ENCODE measurements around the gene MYO3B. TPM values are rescaled to one million over a fixed set of nuclear protein-coding genes. Genes with fewer than 3 reads are reported as not detected.
A peak's percentile ranks its signal among the peaks of the same experiment; 100 is the strongest.

Gene MYO3B
- total RNA-seq, 1 donor from 2014 or later: 27.3 TPM

GRCh38 chr2:170218456-170218855 lies 40.5 kb downstream of the MYO3B start:
- Histone ChIP-seq H3K9me3 (ENCODE audit: low read depth) (no peaks in the 10 kb centered on the region), H3K9ac (no peak overlapping the region), H3K4me3 (no peak overlapping the region), H3F3A (ENCODE audit: low read depth) (peaks cover 34% of the 10 kb centered on the region), H3K36me3 (no peaks in the 10 kb centered on the region), H3K27me3 (no peaks in the 10 kb centered on the region), H4K20me1 (ENCODE audit: low read depth) (no peaks in the 10 kb centered on the region), H3K4me2 (peak overlapping the region; percentile 52), H3K4me1 (peaks cover 70% of the 10 kb centered on the region), H3K79me2 (ENCODE audit: low read depth) (no peaks in the 10 kb centered on the region), H3K27ac (peak overlapping the region; percentile 86), H2AFZ (replicated peaks) (no peak overlapping the region)
- Mint-ChIP-seq H3K4me3 (no peak overlapping the region), H3K4me1 (peaks cover 63% of the 10 kb centered on the region), H3K27me3 (ENCODE audit: insufficient read depth, low read depth) (peaks cover 2% of the 10 kb centered on the region), H3K27ac (no peak overlapping the region), H3K9me3 (no peaks in the 10 kb centered on the region), H3K36me3 (no peaks in the 10 kb centered on the region)
- no peak for DNase-seq (ENCODE audit: low spot score)
- TF ChIP-seq EZH2 (IDR thresholded peaks at IDR 0.05): no peak
- no peak for TF ChIP-seq CTCF (IDR thresholded peaks at IDR 0.05)
- TF ChIP-seq EZH2phosphoT487 (IDR thresholded peaks at IDR 0.05): no peak

GRCh38 chr2:170218931-170219330 lies 41.0 kb downstream of the MYO3B start:
- DNase-seq (ENCODE audit: low spot score): peak; percentile 61
- TF ChIP-seq EZH2 (IDR thresholded peaks at IDR 0.05) (no peak), CTCF (IDR thresholded peaks at IDR 0.05) (no peak), EZH2phosphoT487 (IDR thresholded peaks at IDR 0.05) (peak; percentile 25)
- Histone ChIP-seq H2AFZ (replicated peaks) (no peak overlapping the region), H3K36me3 (no peaks in the 10 kb centered on the region), H3K79me2 (ENCODE audit: low read depth) (no peaks in the 10 kb centered on the region), H3K9me3 (ENCODE audit: low read depth) (no peaks in the 10 kb centered on the region), H3K9ac (no peak overlapping the region), H3K4me1 (peaks cover 70% of the 10 kb centered on the region), H3K27ac (peak overlapping the region; percentile 86), H3K27me3 (no peaks in the 10 kb centered on the region), H3K4me3 (no peak overlapping the region), H3F3A (ENCODE audit: low read depth) (peaks cover 34% of the 10 kb centered on the region), H4K20me1 (ENCODE audit: low read depth) (no peaks in the 10 kb centered on the region), H3K4me2 (peak overlapping the region; percentile 52)
- Mint-ChIP-seq H3K9me3 (no peaks in the 10 kb centered on the region), H3K4me3 (no peak overlapping the region), H3K36me3 (no peaks in the 10 kb centered on the region), H3K4me1 (peaks cover 62% of the 10 kb centered on the region), H3K27ac (peak overlapping the region; percentile 19), H3K27me3 (ENCODE audit: insufficient read depth, low read depth) (peaks cover 2% of the 10 kb centered on the region)

GRCh38 chr2:170221317-170222288 lies 43.7 kb downstream of the MYO3B start:
- Histone ChIP-seq H3K9me3 (ENCODE audit: low read depth) (no peaks in the 10 kb centered on the region), H3K79me2 (ENCODE audit: low read depth) (no peaks in the 10 kb centered on the region), H3K9ac (no peak overlapping the region), H3F3A (ENCODE audit: low read depth) (peaks cover 34% of the 10 kb centered on the region), H2AFZ (replicated peaks) (peak overlapping the region; percentile 83), H3K27me3 (no peaks in the 10 kb centered on the region), H3K4me3 (no peak overlapping the region), H4K20me1 (ENCODE audit: low read depth) (no peaks in the 10 kb centered on the region), H3K27ac (peak overlapping the region; percentile 66), H3K36me3 (no peaks in the 10 kb centered on the region), H3K4me2 (peak overlapping the region; percentile 62), H3K4me1 (peaks cover 54% of the 10 kb centered on the region)
- Mint-ChIP-seq H3K36me3 (no peaks in the 10 kb centered on the region), H3K9me3 (no peaks in the 10 kb centered on the region), H3K27me3 (ENCODE audit: insufficient read depth, low read depth) (peaks cover 4% of the 10 kb centered on the region), H3K4me3 (no peak overlapping the region), H3K4me1 (peaks cover 53% of the 10 kb centered on the region), H3K27ac (peak overlapping the region; percentile 88)
- DNase-seq (ENCODE audit: low spot score): no peak
- TF ChIP-seq EZH2 (IDR thresholded peaks at IDR 0.05) (no peak), CTCF (IDR thresholded peaks at IDR 0.05) (no peak), EZH2phosphoT487 (IDR thresholded peaks at IDR 0.05) (no peak)
